Muscle of arm (tissue), 12 donors: ENCODE measurements around the gene CTIF. TPM values are rescaled to one million over a fixed set of nuclear protein-coding genes. Genes with fewer than 3 reads are reported as not detected.

ENCODE experiments used
- DNase-seq: peaks from one replicate; pipeline ENCODE4 v3.0.0-alpha.2; 2013
- polyA plus RNA-seq, 12 donors: library from polyadenylated mRNA; unstranded; fragments of 120-200 nt; gene quantifications; one replicate each; pipeline ENCODE4 v1.2.1, GENCODE V29; 2013; ENCODE audit not compliant: insufficient read length in 12 of 12

The CTIF gene
- polyA plus RNA-seq, 12 donors, result 24.5 to 46.3 (median 38.0) TPM; not detected in 1

DNA sequence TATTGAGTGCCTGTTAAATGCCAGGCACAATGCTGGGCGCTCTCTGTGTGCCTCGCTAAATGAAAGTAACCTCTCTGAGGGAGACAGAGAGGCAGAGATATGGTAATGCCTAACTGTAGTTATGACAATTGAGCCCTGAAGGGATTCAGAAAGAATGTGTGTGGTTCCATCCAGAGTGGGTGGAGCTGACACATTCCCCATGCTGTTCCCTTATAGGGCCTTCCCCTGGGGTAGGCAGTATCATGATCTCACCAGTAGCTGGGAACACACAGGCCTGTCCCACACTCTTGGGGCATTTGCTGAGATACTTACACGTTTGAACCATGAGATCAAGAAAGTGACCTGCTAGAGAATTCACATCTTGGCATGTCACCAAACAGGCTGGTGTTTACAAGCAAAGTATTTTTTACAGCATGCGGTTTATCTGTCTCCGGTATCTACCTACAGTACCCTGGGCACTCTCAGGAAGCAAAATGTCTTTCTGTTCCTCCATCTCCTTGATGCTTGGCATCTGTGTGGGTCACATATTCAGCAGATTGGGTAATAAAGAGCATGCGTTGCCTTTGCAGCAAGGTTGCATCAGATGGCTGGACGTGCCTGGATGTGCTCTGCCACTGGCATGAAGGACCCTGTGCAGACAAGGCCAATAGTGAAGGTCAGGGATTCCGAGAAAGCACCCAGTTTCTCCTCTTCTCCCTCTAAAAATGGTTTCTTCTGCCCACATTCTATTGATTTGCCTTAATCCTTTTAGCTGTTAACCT lies 9.4 kb downstream of the CTIF start:
- DNase-seq, result no peak

GRCh38 chr18:48548921-48549320 lies 10.1 kb downstream of the CTIF start:
- DNase-seq, result no peak

DNA sequence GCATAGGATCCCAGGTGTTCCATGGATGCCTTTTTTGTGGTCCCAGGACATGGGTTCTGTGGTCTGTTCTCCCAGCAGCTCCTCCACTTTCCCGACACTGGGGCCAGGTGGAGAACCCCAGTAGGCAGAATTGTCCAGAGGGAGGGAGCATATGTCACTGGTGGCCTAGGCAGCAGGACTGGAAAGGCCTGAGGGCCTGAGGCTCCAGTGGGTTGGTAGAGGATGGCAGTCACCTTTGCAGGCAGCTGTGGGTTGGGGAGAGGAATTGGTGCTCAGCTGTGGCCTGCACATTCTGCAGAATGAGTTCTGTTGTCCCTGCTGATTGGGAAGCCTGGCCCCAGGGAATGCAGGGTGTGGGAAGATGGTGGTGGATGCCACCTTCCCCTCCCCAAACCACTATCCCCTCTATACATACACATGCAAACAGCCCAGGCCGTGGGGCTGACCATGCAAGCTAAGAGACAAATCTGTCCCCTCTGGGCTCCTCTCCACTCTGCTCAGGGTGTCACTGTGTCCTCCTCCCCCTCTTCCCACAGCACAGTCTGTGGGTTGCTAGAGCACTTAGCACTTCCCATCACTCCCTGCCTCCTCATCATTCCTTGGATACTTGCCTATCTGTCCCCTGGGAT lies 11.4 kb downstream of the CTIF start:
- DNase-seq, result no peak

GRCh38 chr18:48551100-48551499 lies 12.3 kb downstream of the CTIF start:
- no peak for DNase-seq

- no peak for DNase-seq
Observed at GRCh38 chr18:48552130-48552529, 13.3 kb downstream of the CTIF start.

- DNase-seq, result no peak
Observed at GRCh38 chr18:48553236-48553635, 14.4 kb downstream of the CTIF start.

GRCh38 chr18:48554610-48555400 lies 16.0 kb downstream of the CTIF start:
- no peak for DNase-seq

GRCh38 chr18:48555465-48555995 lies 16.7 kb downstream of the CTIF start:
- no peak for DNase-seq

DNA sequence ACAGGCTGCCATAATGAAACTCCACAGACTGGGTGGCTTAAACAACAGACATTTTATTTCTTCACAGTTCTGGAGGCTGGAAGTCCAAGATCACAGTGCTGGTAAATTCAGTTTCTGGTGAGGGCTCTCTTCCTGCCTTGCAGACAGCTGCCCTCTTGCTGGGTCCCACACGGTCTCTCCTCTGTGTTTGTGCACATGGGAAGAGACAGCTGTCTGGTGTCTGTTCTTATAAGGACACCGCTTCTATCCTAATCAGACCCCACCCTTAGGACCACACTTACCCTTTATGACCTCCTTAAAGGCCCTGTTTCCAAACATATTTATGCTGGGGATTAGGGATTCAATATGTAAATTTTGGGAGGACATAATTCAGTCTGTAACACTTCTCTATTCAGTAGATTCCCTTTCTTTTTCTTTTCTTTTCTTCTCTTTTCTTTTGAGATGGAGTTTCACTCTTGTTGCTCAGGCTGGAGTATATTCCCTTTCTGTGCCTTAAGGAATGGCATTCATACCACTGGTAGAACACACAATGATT lies 18.9 kb downstream of the CTIF start:
- no peak for DNase-seq

DNA sequence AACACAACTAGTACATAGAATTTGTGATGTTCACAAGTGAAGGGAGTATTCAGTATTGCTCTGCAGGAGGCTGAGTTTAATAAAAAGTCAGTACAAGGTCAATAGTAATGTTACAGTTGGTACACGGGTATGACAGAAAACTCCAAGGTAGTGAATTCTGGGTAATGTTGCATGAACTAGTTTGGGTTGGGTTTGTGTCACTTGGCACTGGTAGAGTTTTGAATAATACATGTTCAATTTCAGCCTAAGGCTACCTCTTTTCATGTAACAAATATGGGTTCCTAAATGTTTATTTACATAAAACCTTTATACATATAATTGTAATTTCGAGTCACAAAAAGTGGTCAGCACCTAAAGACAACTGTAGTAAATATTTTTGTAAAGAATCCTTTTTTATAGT lies 19.4 kb downstream of the CTIF start:
- no peak for DNase-seq

- DNase-seq, result no peak
Observed at GRCh38 chr18:48560491-48560890, 21.7 kb downstream of the CTIF start.

GRCh38 chr18:48562075-48562474 lies 23.2 kb downstream of the CTIF start:
- DNase-seq, result no peak

DNA sequence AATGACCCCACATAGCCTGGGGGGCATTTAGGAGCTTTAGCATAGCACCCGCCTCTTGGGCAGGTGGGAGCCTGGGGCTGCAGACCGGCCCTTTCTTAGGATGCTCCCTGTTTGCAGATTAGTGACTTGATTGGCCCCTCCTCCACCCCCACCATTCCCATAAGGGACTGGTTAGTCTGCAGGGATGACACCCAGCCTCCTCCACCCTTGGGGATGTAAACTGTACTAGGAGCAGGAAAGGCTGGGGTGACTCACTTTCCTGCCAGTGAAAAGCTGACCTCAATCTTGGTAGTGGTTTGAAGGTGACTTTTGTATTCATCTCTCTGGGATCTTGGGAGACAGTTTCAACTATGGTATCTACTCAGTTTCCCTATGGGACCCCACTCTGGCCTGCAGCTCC lies 24.2 kb downstream of the CTIF start:
- no peak for DNase-seq

DNA sequence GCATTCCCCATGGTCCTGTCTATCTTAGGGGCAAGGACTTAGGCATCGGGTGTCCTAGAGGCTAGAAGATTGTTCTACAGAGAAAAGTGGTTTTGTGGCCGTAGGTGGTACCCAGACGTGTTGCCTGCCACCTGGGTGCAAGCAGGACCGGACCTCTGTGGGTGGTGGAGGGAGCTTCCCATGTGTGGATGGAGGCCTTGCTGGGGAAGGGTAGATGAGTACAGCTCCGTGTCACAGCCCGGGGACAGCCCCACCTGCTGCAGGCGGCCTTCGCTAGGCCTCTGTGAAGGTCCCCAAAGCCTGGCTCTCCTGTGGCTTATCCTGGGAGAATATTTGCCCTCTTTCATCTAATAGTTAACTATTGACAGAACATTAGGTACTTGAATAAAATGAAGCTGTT lies 25.3 kb downstream of the CTIF start:
- no peak for DNase-seq

GRCh38 chr18:48565105-48565504 lies 26.3 kb downstream of the CTIF start:
- DNase-seq, result no peak

GRCh38 chr18:48566589-48566988 lies 27.8 kb downstream of the CTIF start:
- no peak for DNase-seq

DNA sequence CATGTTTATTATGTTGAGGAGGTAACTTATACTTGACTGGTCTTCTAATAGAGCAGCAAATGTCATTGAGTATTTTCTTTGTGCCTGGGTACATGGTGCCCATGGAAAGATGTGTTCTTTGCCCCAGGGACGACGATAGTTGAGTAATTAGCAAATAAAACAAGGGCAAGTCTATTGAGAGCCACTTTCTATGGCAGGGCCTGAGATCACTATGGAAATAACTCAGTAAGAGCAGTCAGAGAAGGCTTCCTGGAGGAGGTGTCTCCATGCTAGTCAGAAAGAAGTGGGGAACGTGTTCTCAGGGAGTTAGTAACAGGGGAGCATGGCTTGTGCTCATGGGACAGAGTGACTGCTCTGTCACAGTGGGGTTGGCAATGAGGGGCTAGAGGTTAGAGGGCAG lies 28.6 kb downstream of the CTIF start:
- no peak for DNase-seq

- DNase-seq, result no peak
Observed at GRCh38 chr18:48569139-48569914, 30.5 kb downstream of the CTIF start.

DNA sequence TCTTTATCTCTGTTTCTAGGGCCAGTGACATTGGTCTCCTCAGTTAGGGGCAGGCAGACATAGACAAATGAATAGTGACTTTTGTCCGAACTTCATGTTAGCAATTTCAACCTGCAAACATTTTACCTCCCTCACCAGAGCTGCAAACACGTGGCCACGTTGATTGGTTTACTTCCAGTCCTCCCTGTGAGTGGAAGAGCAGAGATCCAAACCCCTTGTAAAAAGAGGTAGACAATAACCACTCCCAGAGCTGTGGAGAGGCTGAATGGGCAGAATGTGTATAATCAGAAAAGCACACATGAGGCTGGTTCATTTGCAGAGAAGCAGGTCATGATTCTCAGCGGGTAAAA lies 31.1 kb downstream of the CTIF start:
- DNase-seq, result no peak

- DNase-seq, result no peak
Observed at GRCh38 chr18:48570313-48570712, 31.5 kb downstream of the CTIF start.

GRCh38 chr18:48571639-48572384 lies 33.0 kb downstream of the CTIF start:
- DNase-seq, result no peak
